ENCODE results near the gene HOXA7. TPM values are rescaled to one million over a fixed set of nuclear protein-coding genes. Genes with fewer than 3 reads are reported as not detected.

Gene HOXA7
- total RNA-seq, 2 donors from 2014 or later, result not detected

- Mint-ChIP-seq H3K27ac (no peak overlapping the region), H3K27me3 (ENCODE audit: insufficient read depth) (peaks cover 97% of the 10 kb centered on the region), H3K4me3 (no peak overlapping the region), H3K36me3 (ENCODE audit: low read depth) (no peaks in the 10 kb centered on the region), H3K9me3 (no peaks in the 10 kb centered on the region), H3K4me1 (no peaks in the 10 kb centered on the region)
- Histone ChIP-seq H3K36me3 (ENCODE audit: control insufficient read depth, insufficient read depth, low read length) (no peaks in the 10 kb centered on the region), H3K27me3 (ENCODE audit: control insufficient read depth, insufficient read depth, low read length, poor library complexity, severe bottlenecking) (peaks cover 99% of the 10 kb centered on the region), H3K27ac (ENCODE audit: low read depth, low read length) (no peak overlapping the region), H3K9me3 (ENCODE audit: control insufficient read depth, low read length) (peaks cover 10% of the 10 kb centered on the region), H3K9ac (ENCODE audit: extremely low read depth, low read length, poor library complexity, severe bottlenecking) (no peak overlapping the region), H3K4me3 (ENCODE audit: low read length) (no peak overlapping the region), H3K4me1 (ENCODE audit: control insufficient read depth, insufficient read depth, low read length) (no peaks in the 10 kb centered on the region)
- DNase-seq, result no peak
- no peak for TF ChIP-seq CTCF (conservative IDR thresholded peaks at IDR 0.05)
- 3 to 4% methylated on average over 20 to 72 of the region's 72 CpGs for WGBS, 2 experiments (ENCODE audit: insufficient coverage in 1 of 2, insufficient read length in 1 of 2)
These were observed 26.5 kb downstream of the HOXA7 start for GRCh38 chr7:27129729-27130539.

GRCh38 chr7:27128776-27129728 is 27.4 kb downstream of the HOXA7 start:
- no peak for TF ChIP-seq CTCF (conservative IDR thresholded peaks at IDR 0.05)
- Histone ChIP-seq H3K9ac (ENCODE audit: extremely low read depth, low read length, poor library complexity, severe bottlenecking) (no peak overlapping the region), H3K4me1 (ENCODE audit: control insufficient read depth, insufficient read depth, low read length) (no peaks in the 10 kb centered on the region), H3K27ac (ENCODE audit: low read depth, low read length) (no peak overlapping the region), H3K27me3 (ENCODE audit: control insufficient read depth, insufficient read depth, low read length, poor library complexity, severe bottlenecking) (peaks cover 99% of the 10 kb centered on the region), H3K36me3 (ENCODE audit: control insufficient read depth, insufficient read depth, low read length) (no peaks in the 10 kb centered on the region), H3K9me3 (ENCODE audit: control insufficient read depth, low read length) (peaks cover 17% of the 10 kb centered on the region), H3K4me3 (ENCODE audit: low read length) (no peak overlapping the region)
- WGBS, 2 experiments (ENCODE audit: insufficient coverage in 1 of 2, insufficient read length in 1 of 2), result 6 to 13% methylated on average over 15 to 27 of the region's 28 CpGs
- Mint-ChIP-seq H3K27ac (no peak overlapping the region), H3K36me3 (ENCODE audit: low read depth) (no peaks in the 10 kb centered on the region), H3K9me3 (no peaks in the 10 kb centered on the region), H3K27me3 (ENCODE audit: insufficient read depth) (peaks cover 97% of the 10 kb centered on the region), H3K4me1 (no peaks in the 10 kb centered on the region), H3K4me3 (no peak overlapping the region)
- peak; percentile 46 for DNase-seq

GRCh38 chr7:27128034-27128433 is 28.4 kb downstream of the HOXA7 start:
- no peak overlapping the region for H3K4me3 Mint-ChIP-seq
- Histone ChIP-seq H3K27ac (ENCODE audit: low read depth, low read length) (no peak overlapping the region), H3K27me3 (ENCODE audit: control insufficient read depth, insufficient read depth, low read length, poor library complexity, severe bottlenecking) (peaks cover 99% of the 10 kb centered on the region), H3K4me1 (ENCODE audit: control insufficient read depth, insufficient read depth, low read length) (no peaks in the 10 kb centered on the region), H3K9me3 (ENCODE audit: control insufficient read depth, low read length) (peaks cover 17% of the 10 kb centered on the region), H3K9ac (ENCODE audit: extremely low read depth, low read length, poor library complexity, severe bottlenecking) (no peak overlapping the region), H3K4me3 (ENCODE audit: low read length) (no peak overlapping the region), H3K36me3 (ENCODE audit: control insufficient read depth, insufficient read depth, low read length) (no peaks in the 10 kb centered on the region)
- peaks cover 97% of the 10 kb centered on the region for H3K27me3 Mint-ChIP-seq (ENCODE audit: insufficient read depth)
- peak; percentile 26 for DNase-seq
- 14 to 25% methylated on average over 1 to 2 of the region's 2 CpGs for WGBS, 2 experiments (ENCODE audit: insufficient coverage in 1 of 2, insufficient read length in 1 of 2)
- no peak for TF ChIP-seq CTCF (conservative IDR thresholded peaks at IDR 0.05)
- no peaks in the 10 kb centered on the region for H3K9me3 Mint-ChIP-seq
- no peaks in the 10 kb centered on the region for H3K36me3 Mint-ChIP-seq (ENCODE audit: low read depth)
- H3K4me1 Mint-ChIP-seq, result no peaks in the 10 kb centered on the region
- no peak overlapping the region for H3K27ac Mint-ChIP-seq

All from endodermal cell (in vitro differentiated cells).